Measurements from ENCODE around the gene TUBB1. TPM values are rescaled to one million over a fixed set of nuclear protein-coding genes. Genes with fewer than 3 reads are reported as not detected.

TUBB1 gene
- total and polyA plus RNA-seq, 2 of the 4 experiments (the other 2 are of a cell fraction) = not detected

GRCh38 chr20:59051666-59052185 lies 32.5 kb downstream of the TUBB1 start:
- in situ Hi-C loops (cut with MboI; ENCODE audit: low sequenced_read_pairs) (no loop called here), dilution Hi-C loops (cut with HindIII; ENCODE audit: low sequenced_read_pairs, unreplicated experiment) (no loop called here), intact Hi-C loops (cut with micrococcal nuclease) (no loop called here)
- Histone ChIP-seq H3K23ac (ENCODE audit: low read depth, low read length) (no peak overlapping the region), H3K9me3 (ENCODE audit: control insufficient read depth, insufficient read depth, low read length) (no peaks in the 10 kb centered on the region), H4K20me1 (ENCODE audit: insufficient read depth, low read length) (no peaks in the 10 kb centered on the region), H4K5ac (ENCODE audit: low read depth, low read length) (no peak overlapping the region), H2AK5ac (ENCODE audit: low read depth, low read length) (no peak overlapping the region), H3K4me1 (ENCODE audit: control insufficient read depth, insufficient read depth, low read length) (no peaks in the 10 kb centered on the region), H3K14ac (replicated peaks; ENCODE audit: low read depth, low read length) (no peak overlapping the region), H2BK15ac (ENCODE audit: low read depth, low read length) (no peak overlapping the region), H3K79me1 (ENCODE audit: low read depth in 1 of 2, low read length in 2 of 2) (no peaks in the 10 kb centered on the region), H3K4me3 (ENCODE audit: insufficient read depth, low read depth, low read length) (no peak overlapping the region), H3K9ac (ENCODE audit: low read depth, low read length) (no peak overlapping the region), H3K4me2 (ENCODE audit: low read depth, low read length) (no peak overlapping the region), H2BK20ac (ENCODE audit: low read depth, low read length) (no peak overlapping the region), H2BK5ac (ENCODE audit: low read depth, low read length, poor library complexity, severe bottlenecking) (no peak overlapping the region), H3K9me1 (ENCODE audit: insufficient read depth, low read length) (0 out of 2 replicates have a peak, but pooled peaks cover 5% of the 10 kb centered on the region), H3K4ac (ENCODE audit: low read depth, low read length) (no peak overlapping the region), H3K27me3 (ENCODE audit: control insufficient read depth, insufficient read depth, low read length) (peaks cover 27% of the 10 kb centered on the region), H3K36me3 (ENCODE audit: control insufficient read depth, insufficient read depth, low read length) (no peaks in the 10 kb centered on the region), H3K56ac (ENCODE audit: extremely low read depth, insufficient read depth, low read length) (no peak overlapping the region), H3K27ac (ENCODE audit: insufficient read depth, low read length) (no peak overlapping the region), H2BK120ac (ENCODE audit: low read depth, low read length) (no peak overlapping the region), H2AFZ (replicated peaks; ENCODE audit: low read length, poor library complexity) (no peak overlapping the region), H4K8ac (ENCODE audit: low read depth in 2 of 2, low read length in 2 of 2) (no peak overlapping the region), H2AK9ac (replicated peaks; ENCODE audit: low read depth, low read length, poor library complexity) (no peak overlapping the region), H3K18ac (ENCODE audit: low read depth, low read length) (no peak overlapping the region), H4K91ac (ENCODE audit: insufficient read depth, low read depth, low read length) (no peak overlapping the region)
- no TSS peak for BruUV-seq (replicated peaks)
- ChIA-PET CTCF (no interaction called here), POLR2A (ENCODE audit: unreplicated experiment) (no interaction called here)
- ATAC-seq (ENCODE audit: low read depth) (no peak), DNase-seq (no peak)
- WGBS, 2 experiments (ENCODE audit: extremely low coverage in 2 of 2, insufficient read length in 1 of 2) = 57% methylated on average over 4 of the region's 6 CpGs; no CpG with 5 or more reads in 1 of the 2 experiments
- TF ChIP-seq NFE2L2 (IDR thresholded peaks at IDR 0.05; ENCODE audit: low read depth, low read length) (no peak), POLR2A (IDR thresholded peaks at IDR 0.05; ENCODE audit: low read depth, low read length) (no peak), BHLHE40 (IDR thresholded peaks at IDR 0.05; ENCODE audit: low read depth, low read length) (no peak), RFX5 (IDR thresholded peaks at IDR 0.05; ENCODE audit: low read depth, low read length) (no peak), FOS (IDR thresholded peaks at IDR 0.05; ENCODE audit: low read depth, low read length) (no peak), CTCF (conservative IDR thresholded peaks at IDR 0.05; ENCODE audit: low read depth, low read length) (no peak), USF2 (IDR thresholded peaks at IDR 0.05; ENCODE audit: low read depth, low read length) (no peak), RAD21 (IDR thresholded peaks at IDR 0.05; ENCODE audit: low read length) (no peak), SMC3 (IDR thresholded peaks at IDR 0.05; ENCODE audit: low read depth, low read length) (no peak), MAFK (IDR thresholded peaks at IDR 0.05; ENCODE audit: low read depth, low read length) (no peak), MXI1 (IDR thresholded peaks at IDR 0.05; ENCODE audit: borderline replicate concordance, low read depth, low read length) (no peak), CEBPB (IDR thresholded peaks at IDR 0.05; ENCODE audit: low read depth, low read length) (no peak), CHD1 (IDR thresholded peaks at IDR 0.05; ENCODE audit: low read depth, low read length) (no peak), ELK1 (IDR thresholded peaks at IDR 0.05; ENCODE audit: borderline replicate concordance, low read depth, low read length) (no peak), RCOR1 (IDR thresholded peaks at IDR 0.05; ENCODE audit: insufficient replicate concordance, low read length) (no peak), MAZ (IDR thresholded peaks at IDR 0.05; ENCODE audit: borderline replicate concordance, low read depth, low read length) (no peak)

Data from IMR-90 (cell line).